ENCODE data around the gene ARMC9. TPM values are rescaled to one million over a fixed set of nuclear protein-coding genes. Genes with fewer than 3 reads are reported as not detected.

The ARMC9 gene
- total RNA-seq, 4 donors from 2014 or later = 0.20 to 7.2 (median 3.2) TPM

DNA sequence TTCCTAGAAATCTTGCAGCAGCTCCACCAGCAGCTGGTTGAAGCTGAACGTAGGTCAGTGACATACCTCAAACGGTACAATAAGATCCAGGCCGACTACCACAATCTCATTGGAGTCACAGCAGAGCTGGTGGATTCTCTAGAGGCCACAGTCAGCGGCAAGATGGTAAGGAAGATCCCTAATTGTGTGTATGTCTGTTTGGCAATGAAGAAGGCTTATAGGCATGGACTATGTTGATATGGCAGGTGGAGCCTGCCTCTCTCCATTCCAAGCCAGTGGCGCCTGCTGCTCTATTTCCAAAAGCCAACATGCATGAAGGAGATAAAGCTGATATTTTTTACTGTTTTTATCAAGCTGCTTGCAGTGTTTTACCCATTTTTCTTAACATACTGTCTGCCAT is 36.8 kb downstream of the ARMC9 start:
- in situ Hi-C loops (cut with MboI; ENCODE audit: low sequenced_read_pairs in 4 of 4) = loop anchor here in 2 of 4 donors (25.0 kb wide), 2 partner anchors 177 to 202 kb away; no protein-coding TSS in a partner anchor
- DNase-seq = no peak
- H3K27me3 ChIP-seq = no peaks in the 10 kb centered on the region
- no peak for ATAC-seq
- no peaks in the 10 kb centered on the region for H3K9me3 ChIP-seq
- H3K4me1 ChIP-seq = no peaks in the 10 kb centered on the region
- H3K36me3 ChIP-seq = no peaks in the 10 kb centered on the region
- no peak overlapping the region for H3K27ac ChIP-seq
- H3K4me3 ChIP-seq = no peak overlapping the region
- intact Hi-C loops (cut with DNase I; ENCODE audit: low total_unique reads) = no loop called here
- no peak for TF ChIP-seq POLR2A (IDR thresholded peaks at IDR 0.05)
- TF ChIP-seq, protein P1, sequence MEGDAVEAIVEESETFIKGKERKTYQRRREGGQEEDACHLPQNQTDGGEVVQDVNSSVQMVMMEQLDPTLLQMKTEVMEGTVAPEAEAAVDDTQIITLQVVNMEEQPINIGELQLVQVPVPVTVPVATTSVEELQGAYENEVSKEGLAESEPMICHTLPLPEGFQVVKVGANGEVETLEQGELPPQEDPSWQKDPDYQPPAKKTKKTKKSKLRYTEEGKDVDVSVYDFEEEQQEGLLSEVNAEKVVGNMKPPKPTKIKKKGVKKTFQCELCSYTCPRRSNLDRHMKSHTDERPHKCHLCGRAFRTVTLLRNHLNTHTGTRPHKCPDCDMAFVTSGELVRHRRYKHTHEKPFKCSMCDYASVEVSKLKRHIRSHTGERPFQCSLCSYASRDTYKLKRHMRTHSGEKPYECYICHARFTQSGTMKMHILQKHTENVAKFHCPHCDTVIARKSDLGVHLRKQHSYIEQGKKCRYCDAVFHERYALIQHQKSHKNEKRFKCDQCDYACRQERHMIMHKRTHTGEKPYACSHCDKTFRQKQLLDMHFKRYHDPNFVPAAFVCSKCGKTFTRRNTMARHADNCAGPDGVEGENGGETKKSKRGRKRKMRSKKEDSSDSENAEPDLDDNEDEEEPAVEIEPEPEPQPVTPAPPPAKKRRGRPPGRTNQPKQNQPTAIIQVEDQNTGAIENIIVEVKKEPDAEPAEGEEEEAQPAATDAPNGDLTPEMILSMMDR (IDR thresholded peaks at IDR 0.05 in 4 of 5, conservative IDR thresholded peaks at IDR 0.05 in 1 of 5) = no peak

DNA sequence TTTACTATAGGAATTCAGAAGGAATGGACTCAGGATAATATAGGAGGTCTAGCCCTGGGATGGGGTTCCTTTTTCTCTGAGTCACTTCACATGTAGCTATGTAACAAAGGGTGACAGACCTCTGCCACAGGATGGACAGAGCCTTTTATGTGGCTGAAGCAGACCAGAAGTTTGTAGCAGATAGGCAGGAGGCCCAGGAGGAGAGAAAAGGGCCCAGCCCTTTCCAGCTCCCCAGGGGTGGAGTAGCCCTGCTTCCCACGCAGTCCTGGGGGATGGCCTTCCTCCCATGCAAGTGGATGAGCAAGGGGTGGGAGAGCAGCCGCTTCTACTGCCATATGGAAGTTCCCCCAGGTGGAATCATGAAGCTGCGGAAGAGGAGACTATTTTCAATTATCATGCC is 40.3 kb downstream of the ARMC9 start:
- H3K9me3 ChIP-seq = no peaks in the 10 kb centered on the region
- DNase-seq (no peak), ATAC-seq (no peak)
- no peak overlapping the region for H3K27ac ChIP-seq
- intact Hi-C loops (cut with DNase I; ENCODE audit: low total_unique reads) = no loop called here
- in situ Hi-C loops (cut with MboI; ENCODE audit: low sequenced_read_pairs in 4 of 4) = loop anchor here in 2 of 4 donors (25.0 kb wide), 2 partner anchors 174 to 199 kb away; no protein-coding TSS in a partner anchor
- no peak overlapping the region for H3K4me3 ChIP-seq
- no peaks in the 10 kb centered on the region for H3K4me1 ChIP-seq
- H3K27me3 ChIP-seq = no peaks in the 10 kb centered on the region
- TF ChIP-seq, protein P1 (IDR thresholded peaks at IDR 0.05 in 4 of 5, conservative IDR thresholded peaks at IDR 0.05 in 1 of 5) = no peak
- no peak for TF ChIP-seq POLR2A (IDR thresholded peaks at IDR 0.05)
- no peaks in the 10 kb centered on the region for H3K36me3 ChIP-seq

DNA sequence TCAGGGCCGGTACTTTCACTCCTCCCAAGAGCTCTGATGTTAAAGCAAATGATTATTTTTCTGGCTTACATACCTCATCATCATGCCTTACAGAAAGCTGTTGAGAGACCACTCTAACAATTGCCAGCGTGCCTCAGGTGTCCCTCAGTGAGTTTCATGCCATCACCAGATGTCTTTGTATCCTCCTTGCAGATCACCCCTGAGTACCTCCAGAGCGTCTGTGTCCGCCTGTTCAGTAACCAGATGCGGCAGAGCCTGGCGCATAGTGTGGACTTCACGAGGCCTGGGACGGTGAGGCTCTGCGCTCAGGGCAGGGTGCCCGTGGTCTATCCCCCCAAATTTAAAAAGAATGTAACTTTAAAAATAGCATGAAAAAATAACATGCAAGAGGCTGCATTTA is 41.3 kb downstream of the ARMC9 start:
- Histone ChIP-seq H3K36me3 (no peaks in the 10 kb centered on the region), H3K4me3 (no peak overlapping the region), H3K27me3 (no peaks in the 10 kb centered on the region), H3K27ac (no peak overlapping the region), H3K9me3 (no peaks in the 10 kb centered on the region), H3K4me1 (no peaks in the 10 kb centered on the region)
- ATAC-seq (no peak), DNase-seq (no peak)
- no peak for TF ChIP-seq POLR2A (IDR thresholded peaks at IDR 0.05)
- TF ChIP-seq, protein P1 (IDR thresholded peaks at IDR 0.05 in 4 of 5, conservative IDR thresholded peaks at IDR 0.05 in 1 of 5) = no peak
- in situ Hi-C loops (cut with MboI; ENCODE audit: low sequenced_read_pairs in 4 of 4) = loop anchor here in 2 of 4 donors (25.0 kb wide), 2 partner anchors 173 to 198 kb away; no protein-coding TSS in a partner anchor
- intact Hi-C loops (cut with DNase I; ENCODE audit: low total_unique reads) = no loop called here

DNA sequence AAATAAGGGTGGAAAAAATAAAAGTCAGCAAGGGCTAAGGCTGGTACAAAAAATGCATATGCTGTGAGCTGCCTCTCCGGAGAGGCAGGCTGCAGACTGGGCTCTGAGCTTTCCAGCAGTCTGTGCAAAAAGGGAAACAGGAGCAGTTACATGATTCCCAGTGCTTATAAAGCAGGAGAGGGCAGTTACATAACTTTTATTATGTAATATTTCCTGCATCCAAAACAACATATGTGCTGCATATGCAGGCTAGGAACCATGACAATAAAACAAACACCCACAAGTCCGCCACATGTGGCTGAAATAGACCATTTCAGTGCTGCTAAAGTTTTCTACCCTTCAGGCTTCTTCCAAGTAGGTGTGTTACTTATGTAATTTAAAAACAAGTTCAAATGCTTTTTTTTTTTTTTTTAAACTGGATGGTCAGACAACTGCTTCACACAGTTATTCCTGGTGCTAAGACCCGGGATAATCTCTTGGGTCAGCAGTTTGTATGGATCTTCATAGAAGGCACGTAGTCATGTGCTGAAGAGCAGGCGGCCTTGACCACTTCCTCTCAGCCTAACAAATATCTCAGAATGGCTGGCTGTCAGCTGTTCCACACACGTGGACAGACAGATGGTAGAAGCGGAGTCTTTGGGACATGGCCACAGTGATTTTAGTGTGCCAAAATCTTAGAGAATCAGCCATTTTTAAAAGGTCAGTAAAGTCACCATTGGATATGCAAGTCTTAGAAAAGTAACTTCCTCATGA is 43.5 kb downstream of the ARMC9 start:
- no peaks in the 10 kb centered on the region for H3K4me1 ChIP-seq
- TF ChIP-seq, protein P1 (IDR thresholded peaks at IDR 0.05 in 4 of 5, conservative IDR thresholded peaks at IDR 0.05 in 1 of 5) = no peak
- TF ChIP-seq POLR2A (IDR thresholded peaks at IDR 0.05) = no peak
- H3K36me3 ChIP-seq = no peaks in the 10 kb centered on the region
- no peaks in the 10 kb centered on the region for H3K27me3 ChIP-seq
- intact Hi-C loops (cut with DNase I; ENCODE audit: low total_unique reads) = no loop called here
- H3K27ac ChIP-seq = no peak overlapping the region
- H3K4me3 ChIP-seq = no peak overlapping the region
- DNase-seq (peak; percentile 23 to 34), ATAC-seq (peak in 1 of 2 donors; percentile 30)
- no peaks in the 10 kb centered on the region for H3K9me3 ChIP-seq
- in situ Hi-C loops (cut with MboI; ENCODE audit: low sequenced_read_pairs in 4 of 4) = loop anchor here in 2 of 4 donors (25.0 kb wide), 2 partner anchors 170 to 195 kb away; no protein-coding TSS in a partner anchor

All from gastrocnemius medialis (tissue), 4 donors.